CD1c-positive myeloid dendritic cell (primary cell): ENCODE results near the gene ADAMTSL1.

ENCODE experiments used
- DNase-seq: peaks from one replicate; pipeline ENCODE4 v3.0.0-alpha.2; 2016; ENCODE audit errors: extremely low spot score

The ADAMTSL1 gene

DNA sequence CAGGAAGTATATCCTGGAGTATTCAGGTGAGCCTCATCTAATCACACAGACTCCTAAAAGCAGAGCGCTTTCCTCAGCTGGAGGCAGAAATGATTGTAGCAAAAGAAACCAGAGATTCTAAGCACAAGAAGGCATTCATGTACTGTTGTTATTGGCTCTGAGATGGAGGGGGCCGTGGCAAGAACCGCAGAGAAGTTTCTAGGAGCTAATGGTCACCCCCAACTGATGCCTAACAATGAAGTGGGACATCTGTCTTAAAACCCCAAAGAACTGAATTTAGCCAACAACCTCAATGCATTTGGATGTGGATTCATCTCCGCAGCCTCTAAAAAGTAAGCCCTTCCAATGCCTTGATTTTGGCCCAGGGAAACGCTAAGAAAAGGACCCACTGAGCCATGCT, 76.3 kb downstream of the ADAMTSL1 start:
- no peak for DNase-seq

DNA sequence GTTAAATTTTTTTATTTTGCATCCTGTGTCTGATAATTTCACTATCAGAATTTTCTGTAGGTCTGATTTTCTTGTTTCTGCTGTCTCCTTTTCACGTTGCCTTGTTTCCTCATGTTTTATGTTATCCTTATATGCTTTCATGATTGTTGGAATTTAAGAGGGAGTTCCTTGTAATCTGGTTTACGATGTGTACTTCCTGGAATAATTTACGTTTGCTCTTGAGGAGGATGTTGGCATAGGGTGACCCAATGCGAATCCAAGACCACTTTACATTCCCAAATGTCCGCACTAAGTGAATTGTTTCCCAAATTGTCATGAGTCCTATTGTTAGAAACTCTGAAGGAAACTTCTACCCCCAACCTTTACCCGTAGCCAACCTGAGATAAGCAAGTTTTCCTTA, 80.3 kb downstream of the ADAMTSL1 start:
- DNase-seq: no peak

DNA sequence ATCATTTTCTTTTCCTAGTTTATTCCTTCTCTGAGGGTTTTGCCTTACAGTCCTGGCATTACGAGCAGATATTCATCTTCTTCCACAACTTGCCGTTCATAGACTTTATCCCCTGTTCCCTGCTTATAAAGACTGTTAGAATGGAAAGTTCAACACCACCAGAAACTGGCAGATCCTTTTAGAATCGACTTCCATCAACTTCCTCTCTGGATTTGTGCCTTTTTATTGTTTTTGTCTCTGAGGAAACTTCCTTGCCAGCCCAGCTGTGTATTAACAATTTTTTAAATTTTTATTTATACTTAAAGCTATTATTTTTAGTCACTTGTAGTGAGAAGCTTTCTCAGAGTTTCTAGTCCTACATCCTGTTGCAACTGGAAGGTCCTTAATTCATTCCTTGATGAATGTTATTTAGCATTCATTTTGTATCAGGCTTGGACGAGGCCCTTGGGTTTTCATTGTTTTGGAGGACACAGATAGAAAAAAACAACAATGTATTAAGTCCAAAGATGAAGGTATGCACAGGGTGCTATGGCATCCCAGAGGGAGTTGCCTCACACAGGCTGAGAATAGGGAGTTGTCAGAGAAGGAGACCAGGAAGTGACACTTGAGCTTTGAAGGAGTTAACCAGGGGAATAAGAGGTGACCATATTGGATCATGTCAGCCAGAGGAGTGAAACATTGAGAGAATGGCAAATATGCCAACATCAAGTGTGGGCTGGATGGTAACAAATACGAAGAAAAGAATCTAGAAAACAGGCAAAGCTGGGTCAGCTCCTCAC, 81.3 kb downstream of the ADAMTSL1 start:
- DNase-seq: no peak

- no peak for DNase-seq
Observed at GRCh38 chr9:18564018-18564880, 90.3 kb downstream of the ADAMTSL1 start.

GRCh38 chr9:18566121-18566520, 92.2 kb downstream of the ADAMTSL1 start:
- no peak for DNase-seq

DNA sequence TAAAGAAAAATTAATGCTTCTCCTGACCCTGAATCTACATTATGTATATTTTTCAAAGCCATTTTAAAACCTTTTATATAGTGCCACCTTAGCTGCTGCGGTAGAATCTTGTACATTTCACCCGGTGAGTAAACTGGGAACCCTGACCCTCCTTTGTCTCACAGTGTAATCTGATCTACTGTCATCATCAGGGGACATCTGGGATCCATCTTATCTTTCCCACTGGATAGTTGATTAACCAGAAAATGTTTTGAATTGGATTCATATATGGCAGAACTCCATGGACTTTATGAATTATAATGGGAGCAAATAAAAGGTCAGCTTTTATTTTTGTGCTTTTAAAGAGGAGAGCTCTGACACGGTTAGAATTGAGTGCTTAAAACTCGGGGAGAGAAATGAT, 95.0 kb downstream of the ADAMTSL1 start:
- DNase-seq: no peak

DNA sequence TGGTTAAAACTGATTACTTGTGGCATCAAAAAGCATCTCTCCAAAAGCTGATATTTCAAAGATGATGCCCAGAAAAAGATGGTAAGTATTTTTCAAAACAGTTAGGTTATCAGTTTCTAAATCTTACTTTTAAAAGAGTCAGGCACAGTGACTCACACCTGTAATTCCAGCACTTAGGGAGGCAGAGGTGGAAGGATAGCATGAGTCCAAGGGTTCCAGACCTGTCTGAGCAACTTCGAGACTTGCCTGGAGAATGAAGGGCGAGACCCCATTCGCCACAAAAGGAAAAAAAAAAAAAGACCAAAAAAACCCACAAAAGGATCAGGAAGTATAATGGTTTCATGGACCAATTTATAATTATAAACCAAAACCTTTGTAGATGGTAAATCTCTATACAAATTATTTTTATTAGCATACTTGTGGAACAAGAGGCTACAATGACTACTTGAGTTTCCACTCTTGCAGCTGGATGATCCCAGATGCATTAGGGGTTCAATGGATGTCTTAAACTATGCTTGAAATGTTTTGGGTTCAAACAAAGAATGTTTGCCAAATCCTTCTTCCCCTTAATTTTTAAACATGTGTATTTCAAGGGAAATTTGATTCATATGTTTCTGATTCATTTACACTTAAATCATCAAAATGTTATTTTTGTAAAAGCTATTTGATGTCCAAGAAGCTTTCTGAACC, 96.1 kb downstream of the ADAMTSL1 start:
- no peak for DNase-seq

GRCh38 chr9:18573021-18573556, 99.1 kb downstream of the ADAMTSL1 start:
- DNase-seq: no peak

- DNase-seq: no peak
Observed at GRCh38 chr9:18575686-18576085, 101.7 kb downstream of the ADAMTSL1 start.

GRCh38 chr9:18579536-18579935, 105.6 kb downstream of the ADAMTSL1 start:
- no peak for DNase-seq

GRCh38 chr9:18580151-18580550, 106.2 kb downstream of the ADAMTSL1 start:
- DNase-seq: no peak

DNA sequence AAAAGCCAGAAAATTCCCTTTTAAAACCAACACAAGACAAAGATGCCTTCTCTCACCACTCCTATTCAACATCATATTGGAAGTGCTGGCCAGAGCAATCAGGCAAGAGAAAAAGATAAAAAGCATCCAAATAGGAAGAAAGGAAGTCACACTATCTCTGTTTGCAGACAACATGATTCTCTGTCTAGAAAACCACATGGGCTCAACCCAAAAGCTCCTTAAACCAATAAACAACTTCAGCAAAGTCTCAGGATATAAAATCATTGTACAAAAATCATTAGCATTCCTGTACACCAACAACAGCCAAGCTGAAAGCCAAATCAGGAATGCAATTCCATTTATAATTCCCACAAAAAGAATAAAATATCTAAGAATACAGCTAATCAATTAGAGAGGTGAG, 112.0 kb downstream of the ADAMTSL1 start:
- no peak for DNase-seq

GRCh38 chr9:18588002-18588401, 114.0 kb downstream of the ADAMTSL1 start:
- no peak for DNase-seq

GRCh38 chr9:18591261-18591660, 117.3 kb downstream of the ADAMTSL1 start:
- DNase-seq: no peak

GRCh38 chr9:18594837-18595236, 120.9 kb downstream of the ADAMTSL1 start:
- DNase-seq: no peak

- DNase-seq: no peak
Observed at GRCh38 chr9:18595597-18595996, 121.6 kb downstream of the ADAMTSL1 start.

DNA sequence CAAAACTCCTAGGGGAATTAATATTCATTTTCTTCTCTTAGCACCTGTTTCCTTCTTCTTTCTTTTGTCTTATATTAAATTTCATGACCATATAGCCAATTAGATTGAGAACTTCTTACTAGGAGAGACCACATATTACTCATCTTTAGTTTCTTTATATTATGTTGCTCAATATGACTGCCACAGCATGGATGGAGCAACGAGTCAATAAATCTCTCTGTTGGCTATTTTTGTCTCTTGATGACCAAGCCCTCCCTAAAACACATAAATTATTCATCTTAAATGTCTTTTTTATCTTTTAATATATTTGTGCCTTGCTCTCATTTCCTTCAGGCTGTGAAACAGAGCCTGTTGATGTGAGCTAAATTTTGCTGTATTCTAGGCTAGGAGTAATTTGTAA, 123.0 kb downstream of the ADAMTSL1 start:
- no peak for DNase-seq

- no peak for DNase-seq
Observed at GRCh38 chr9:18598969-18599368, 125.0 kb downstream of the ADAMTSL1 start.

DNA sequence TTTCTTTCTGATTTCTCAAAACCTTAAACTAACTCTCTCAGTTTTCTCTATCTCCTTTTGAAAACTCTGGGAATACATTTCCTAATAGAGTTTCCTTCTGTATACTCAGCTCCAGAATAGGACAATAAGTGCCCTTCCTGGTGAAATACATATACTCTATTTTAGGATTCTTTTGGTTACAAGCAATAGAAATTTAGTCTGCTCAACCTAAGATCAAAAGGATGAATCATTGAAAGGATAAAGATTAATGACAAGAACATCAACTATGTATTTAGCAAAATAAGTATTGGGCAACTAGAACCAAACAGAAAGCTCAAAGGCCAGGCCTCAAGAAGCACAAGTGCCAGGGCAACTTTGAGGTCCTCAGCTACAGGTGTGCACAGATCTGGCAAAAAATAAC, 127.1 kb downstream of the ADAMTSL1 start:
- DNase-seq: no peak

DNA sequence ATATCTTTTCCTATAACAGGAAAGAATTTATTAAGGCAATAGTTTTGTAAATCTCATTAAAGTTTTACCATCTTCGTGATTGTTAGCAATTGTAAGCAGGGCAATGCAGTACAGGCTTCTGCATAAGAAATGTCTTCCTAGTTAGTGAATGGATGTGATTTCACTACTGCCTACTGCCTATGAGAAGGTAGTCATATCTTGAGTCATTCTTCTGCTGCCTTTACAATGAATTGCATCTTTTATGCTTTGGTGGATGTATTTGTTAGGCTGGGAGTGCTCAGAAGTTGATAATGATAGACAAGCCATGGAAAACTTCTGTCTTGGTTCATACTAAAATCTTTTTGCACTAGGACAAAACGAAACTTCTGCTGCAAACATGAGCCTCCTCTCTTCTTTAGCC, 128.0 kb downstream of the ADAMTSL1 start:
- no peak for DNase-seq

DNA sequence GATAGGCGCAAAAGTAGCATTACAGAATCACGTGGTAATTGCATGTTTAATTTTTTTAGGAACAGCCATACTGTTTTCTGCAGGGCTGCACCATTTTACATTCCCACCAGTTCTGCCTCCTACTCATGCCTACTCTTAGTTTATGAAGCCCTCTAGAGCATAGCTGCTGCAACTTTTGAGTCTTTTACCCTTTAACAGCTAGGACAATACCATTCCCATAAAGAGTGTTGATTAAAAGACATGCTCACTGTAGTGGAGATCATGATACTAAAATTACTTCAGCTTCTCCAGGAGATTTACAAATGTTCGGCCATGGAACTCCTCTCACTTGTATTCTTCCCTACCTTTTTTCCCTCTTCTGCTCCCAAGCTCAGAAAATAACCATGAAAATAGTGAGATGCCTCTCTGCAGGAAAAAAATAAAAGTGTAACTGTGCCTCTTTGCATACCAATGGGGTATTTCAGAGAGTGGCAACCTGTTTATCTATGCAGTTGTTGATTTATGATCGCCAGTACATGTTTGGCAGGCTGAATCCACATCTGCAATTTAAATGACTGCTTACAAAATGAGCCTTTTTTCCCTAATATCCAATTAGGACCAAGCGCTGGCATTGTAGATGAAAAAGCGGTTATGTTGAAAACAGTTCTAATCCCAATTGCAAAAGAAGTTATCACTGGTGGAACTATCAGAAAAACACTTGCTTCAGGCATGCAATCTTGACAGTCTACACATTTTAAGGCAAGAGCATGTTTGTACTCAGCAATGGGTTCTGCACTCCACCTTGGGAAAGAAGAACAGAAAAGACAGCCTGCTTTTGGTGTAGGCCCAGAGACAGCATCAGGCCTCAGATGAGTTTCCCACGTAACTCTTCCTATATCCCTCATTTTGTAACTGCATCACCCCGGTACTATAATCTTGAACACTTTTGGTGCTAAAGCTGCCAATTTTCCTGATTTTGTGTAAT, 131.1 kb downstream of the ADAMTSL1 start:
- no peak for DNase-seq
